Activated CD8-positive, alpha-beta memory T cell treated with anti-CD3 and anti-CD28 coated beads for 4 hours (primary cell): Measurements from ENCODE around the gene ARHGEF4.
"Not testable (repeated sequence)": the region's sequence is repeated elsewhere in the genome, so short reads cannot be mapped to it uniquely, and the experiment has no call there.

ENCODE experiments used
- DNase-seq, 2 donors: peaks; one replicate each; pipeline ENCODE4 v3.0.0-alpha.2; 2020; ENCODE audit warnings: low read depth in 2 of 2

The ARHGEF4 gene

DNA sequence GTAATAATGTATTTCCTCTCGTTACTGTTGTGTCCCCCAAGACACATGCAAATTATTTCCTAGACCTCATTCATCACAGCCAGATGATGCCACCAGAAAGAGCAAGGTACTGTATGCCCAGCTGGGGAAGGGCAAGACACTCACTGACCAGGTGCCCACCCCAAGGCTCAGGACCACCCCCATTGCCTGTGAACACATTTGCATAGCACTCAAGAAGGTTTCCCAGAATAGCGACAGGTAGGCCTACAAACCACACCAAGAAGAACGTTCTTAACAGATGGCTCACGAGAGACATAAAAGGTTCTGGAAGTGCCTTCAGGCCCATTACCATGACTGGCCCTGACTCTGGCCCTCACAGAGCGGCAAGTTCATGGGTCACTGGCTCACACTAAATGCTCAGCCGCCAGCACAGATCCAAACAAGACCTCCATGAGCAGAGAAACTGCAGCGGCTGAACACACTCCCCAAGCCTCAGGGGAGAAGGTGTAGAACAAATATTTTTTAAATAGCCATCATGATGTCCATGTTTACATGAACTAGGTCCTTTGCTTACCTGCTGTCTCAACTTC lies 212.5 kb downstream of the ARHGEF4 start:
- DNase-seq: no peak

DNA sequence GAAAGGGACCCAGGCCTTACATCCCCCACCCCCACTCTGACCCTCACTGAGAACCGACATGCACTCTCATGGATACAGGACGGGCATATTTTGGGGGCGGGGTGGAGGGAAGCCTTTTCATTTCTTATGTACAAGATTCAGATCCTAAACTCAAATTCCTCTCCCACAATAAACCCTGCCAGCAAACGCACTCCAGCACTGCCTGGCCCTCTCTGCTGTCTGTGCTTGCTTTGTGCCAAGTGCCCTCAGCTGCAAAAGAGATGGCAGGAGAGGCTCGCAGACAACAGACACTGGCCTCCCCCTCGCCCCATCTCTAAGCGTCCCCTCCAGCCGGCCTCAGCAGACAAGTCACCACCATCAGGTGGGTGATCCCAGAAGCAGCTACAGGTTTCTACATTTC lies 214.2 kb downstream of the ARHGEF4 start:
- DNase-seq: no peak

DNA sequence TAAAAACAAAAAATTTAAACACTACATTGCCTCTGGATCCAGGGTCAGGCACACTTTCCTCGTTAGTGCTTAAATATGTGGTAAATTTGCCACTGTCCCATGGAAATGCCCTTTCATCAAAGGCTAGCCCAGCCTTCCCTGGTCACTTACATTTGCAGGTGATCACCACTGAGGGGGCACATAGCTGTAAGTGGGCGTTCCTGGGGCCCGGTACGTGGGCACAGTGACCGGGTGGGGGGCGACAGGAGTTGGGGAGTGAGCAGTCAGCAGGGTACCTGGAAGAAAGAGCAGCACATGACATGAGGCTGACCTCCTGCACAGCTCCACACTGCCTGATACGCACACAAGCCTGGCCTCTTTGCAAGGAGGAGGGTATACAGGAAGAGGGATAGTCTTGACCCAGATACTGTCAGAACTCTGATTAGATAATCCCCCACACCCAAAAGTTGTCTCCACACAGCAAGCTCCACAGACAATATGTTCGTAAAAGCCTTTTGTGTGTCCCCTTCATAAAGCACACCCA lies 216.1 kb downstream of the ARHGEF4 start:
- DNase-seq: no peak

DNA sequence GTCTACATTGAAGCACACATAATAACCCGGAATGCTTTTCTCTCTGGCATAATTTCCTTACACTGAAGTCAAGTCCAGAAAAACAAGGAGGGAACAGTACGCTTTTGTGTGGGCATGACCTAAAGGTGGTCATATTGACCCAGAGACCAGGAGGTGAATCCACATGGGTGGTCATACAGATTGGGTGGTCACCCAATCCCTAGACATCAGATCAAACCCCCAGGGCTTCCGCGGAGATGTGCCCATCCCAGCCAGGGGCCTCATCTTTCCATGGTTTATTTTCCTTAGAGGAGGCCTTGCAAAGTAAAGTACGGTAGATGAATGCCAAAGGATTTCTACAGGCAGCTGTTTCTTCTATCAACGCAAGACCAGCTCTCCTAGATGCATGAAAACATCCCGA lies 217.8 kb downstream of the ARHGEF4 start:
- DNase-seq: no peak

DNA sequence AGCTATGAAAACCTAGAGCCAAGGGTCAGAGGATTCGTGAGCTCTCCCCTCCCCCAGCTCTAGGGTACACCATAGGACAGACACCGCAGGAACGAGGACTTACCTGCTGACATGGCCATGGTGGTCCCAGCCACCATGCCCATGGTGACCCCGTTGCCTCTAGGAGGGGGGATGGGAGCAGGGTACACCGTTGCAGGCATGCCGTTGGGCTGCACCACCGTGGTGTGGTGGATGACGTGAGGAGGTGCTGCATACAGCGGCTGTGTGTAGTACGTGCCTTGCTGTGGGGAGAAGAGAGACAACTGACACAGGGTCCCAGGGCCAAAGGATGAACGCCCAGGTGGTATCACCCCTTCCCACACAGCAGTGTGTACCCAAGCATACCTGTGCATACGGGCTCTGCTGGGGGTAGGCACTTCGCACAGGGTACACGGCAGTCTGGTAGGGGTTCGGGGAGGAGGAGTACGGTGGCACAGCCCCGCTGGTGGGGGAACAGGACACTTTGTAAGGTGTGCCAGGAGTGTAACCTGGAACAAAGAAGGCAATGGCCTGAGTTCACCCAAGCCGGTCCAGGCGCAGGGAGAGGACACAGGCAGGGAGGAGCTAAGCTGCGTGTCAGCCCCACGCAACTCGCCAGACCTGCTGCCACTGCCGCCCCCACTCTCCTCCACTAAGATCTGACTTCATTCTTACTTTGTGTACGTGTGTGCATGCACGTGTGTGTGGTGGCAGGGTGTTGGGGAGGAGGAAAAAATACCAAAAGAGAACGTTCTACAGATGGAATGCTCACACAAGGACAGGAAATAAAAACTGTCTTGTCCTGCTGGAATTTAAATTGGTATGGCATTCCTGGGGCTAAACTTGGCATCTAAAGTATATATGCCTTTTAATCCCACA lies 218.7 kb downstream of the ARHGEF4 start:
- no peak for DNase-seq

DNA sequence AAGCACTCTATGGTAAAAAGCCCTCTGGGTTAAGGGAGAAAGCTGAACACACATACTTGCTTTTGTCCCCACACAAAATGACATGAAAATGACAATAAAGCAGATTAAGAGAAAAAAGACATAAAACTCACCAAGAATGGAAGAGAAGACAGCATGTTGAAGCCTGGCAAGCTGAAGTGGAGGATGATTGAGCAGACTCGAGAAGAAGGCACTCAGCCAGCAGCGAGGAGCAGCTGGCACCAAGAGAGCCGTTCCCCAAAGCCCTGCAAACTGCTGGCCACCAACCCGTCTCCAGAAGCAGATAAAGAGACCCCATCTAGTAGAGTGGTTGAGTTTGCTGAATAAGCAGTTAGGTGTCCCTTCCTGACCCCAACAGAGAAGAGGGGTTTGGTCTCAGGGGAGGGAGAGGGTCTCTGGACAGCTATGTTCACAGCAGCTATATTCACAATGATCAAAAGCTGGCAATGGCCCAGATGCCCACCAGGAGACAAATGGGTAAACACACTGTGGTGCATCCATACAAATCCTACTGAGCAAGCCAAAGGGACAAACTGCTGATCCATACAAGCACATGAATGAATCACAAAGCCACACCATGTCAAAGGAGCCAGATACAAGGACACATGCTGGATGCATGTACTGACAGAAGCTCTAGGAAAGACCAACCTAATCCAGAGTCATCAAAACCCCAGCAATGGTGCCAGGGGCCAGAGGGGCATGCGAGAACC lies 219.7 kb downstream of the ARHGEF4 start:
- DNase-seq: no peak

DNA sequence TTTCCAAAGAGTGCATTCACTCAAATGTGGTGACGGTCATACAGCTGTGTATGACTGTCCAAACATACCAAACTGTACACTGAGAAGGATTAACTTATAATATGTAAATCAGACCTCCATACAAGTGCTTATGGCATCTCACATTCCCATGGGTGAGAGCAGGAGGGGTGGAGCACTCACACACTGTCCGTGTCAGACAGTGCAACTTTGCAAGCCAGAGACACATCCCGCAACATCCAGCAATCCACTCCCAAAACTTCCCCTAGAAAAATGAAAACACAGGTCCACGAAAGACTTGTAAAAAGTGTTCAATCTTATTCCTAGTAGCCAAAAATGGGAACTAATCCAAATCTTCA lies 220.2 kb downstream of the ARHGEF4 start:
- DNase-seq: no peak

DNA sequence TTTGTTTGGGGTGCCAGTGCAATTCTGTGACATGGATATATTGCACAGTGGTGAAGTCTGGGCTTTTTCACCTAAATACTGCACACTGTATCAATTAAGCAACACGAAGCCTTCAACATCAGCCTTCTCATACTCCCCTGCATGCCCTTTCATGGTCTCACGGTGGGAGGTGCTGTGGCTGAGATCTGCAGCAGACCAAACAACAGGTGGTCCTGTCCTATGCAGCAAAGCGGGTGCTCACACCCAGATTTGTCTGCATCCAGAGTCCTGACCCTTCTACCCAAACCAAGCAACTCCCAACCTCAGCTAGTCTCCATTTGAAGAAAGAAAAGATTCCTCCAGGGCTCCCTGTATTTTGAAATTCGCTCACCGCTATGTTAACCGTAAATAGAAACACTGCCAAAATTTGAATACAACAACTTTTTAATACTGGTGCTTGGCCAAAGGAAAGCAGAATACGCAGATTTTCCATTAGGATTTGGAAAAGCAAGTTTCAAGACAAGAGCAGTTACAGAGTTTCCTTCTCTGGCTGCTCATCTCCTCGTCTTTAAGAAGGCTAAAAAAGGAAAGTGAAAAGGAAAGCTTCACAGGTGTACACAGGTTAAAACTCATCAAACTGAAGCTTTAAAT lies 221.6 kb downstream of the ARHGEF4 start:
- no peak for DNase-seq

DNA sequence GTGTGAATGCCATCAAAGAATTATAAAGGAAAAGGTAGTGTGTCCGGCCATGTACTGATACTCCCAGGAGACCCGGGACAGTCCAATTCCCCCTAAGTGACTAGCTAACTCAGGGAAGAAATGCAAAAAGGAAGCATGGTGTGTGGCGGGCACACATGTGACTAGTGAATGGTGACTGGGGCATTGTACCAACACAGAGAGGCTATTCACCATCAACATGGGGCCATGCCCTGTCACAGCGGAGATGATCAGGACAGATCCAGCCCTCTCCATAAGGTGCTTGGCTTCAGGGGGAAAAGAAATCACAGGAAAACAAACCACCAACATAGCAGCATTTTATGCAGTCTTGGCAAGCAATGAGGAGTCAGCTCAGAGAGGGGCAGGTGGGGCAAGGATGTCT lies 222.2 kb downstream of the ARHGEF4 start:
- no peak for DNase-seq

DNA sequence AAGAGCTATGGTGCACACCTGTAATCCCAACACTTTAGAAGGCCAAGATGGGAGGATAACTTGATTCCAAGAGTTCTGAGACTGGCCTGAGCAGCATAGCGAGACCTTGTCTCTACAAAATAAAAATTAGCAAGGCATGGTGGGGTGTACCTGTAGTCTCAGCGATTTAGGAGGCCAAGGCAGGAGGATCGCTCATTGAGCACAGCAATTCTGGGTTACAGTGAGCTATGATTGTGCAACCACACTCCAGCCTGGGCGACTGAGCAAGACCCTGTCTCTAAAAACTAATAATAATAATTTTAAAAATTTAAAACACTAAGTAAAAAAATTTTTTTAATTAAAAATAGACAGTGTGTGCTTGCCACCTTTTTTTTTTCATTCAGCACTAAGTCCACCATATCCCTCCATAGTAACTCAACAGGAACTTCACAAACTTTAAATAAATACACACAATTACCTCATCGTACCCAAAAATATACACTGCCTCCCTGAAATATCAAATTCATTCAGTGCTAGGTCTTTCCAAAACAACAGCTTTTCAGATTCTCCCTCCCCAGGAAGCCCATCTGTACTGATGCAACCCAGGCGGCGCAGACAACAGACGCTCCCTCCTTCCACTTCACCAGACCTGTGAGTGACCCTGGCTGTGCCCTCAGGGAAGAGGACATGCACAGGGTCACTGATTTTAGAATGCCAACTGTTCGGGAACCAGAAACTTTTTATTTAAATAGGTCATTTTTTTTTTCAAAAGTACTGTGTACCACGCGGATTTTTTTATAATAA lies 227.0 kb downstream of the ARHGEF4 start:
- no peak for DNase-seq

DNA sequence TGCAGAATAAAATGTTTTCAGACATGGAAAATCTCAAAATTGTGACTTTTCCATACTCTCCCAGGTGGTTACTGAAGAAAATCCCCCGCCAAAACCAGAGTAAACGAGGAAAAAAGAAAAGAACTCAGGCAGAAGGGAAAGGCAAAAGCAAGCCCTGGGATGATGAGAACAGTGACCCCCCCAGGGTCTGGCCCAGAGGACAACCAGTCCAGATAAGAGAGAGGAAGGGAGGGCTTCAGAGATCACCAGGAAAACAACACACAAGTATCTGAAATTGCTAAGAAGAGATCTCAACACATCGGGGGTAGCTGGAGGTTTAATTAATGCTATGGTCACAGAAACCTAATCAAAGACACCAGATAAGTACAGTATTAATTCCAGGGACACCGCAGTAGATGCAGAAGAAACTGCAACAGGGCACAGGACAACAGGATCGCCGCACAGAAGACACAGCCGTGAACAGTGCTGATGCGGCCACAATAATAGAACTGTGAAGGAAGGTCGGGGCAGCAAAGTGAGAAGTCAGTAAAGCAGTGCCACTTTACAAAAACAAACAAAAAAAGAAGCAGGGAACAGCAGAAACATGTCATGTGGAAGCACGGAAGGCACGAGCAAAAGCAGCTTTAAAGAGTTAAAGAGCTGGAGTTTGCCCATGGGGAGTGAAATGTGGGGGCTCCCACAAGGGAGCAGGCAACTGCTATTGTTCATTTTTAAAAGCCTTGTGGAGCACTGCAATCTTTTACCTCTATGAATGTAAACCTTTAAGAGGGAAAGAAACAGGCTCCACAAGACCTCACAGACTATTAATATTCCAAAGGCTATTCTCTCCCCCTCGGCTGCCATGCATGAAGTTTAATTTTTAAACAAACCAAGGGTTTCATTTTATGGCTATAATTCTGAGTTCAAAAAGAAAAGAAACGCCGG lies 228.1 kb downstream of the ARHGEF4 start:
- no peak for DNase-seq

DNA sequence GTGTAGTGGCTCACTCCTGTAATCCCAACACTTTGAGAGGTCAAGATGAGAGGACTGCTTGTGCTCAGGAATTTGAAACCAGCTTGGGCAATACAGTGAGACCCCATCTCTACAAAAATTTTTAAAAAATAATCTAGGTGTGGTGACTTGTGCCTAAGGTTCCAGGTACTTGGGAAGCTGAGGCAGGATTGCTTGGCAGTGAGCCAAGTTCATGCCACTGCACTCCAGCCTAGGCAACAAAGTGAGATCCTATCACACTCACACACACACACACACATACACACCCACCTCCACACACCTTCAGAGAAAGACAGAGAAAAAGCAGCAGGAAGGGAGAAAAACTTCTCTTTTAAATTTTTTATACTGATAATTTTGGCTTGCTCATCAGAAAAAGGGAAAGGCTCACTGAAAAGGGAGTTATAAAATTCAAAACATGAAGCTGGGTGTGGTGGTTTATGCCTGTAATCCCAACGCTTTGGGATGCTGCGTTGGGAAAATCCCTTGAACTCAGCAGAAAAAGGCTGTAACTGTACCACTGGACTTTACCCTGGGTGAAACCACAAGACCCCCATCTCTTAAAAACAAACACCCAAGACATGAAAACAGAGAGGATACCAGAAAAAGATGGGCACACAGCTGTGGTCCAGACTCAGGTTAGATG lies 230.9 kb downstream of the ARHGEF4 start:
- DNase-seq: no peak

DNA sequence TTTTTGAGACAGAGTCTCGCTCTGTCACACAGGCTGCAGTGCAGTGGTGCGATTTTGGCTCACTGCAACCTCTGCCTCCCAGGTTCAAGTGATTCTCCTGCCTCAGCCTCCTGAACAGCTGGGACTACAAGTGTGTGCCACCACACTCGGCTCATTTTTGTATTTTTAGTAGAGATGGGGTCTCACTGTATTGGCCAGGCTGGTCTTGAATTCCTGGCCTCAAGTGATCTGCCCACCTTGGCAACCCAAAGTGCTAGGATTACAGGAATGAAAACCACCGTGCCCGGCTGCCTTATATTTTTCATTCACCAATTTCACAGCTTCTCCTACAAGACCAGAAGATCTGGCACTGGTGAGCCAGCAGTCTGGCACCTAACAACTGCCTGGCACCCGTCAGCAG lies 231.5 kb downstream of the ARHGEF4 start:
- not testable (repeated sequence) for DNase-seq

DNA sequence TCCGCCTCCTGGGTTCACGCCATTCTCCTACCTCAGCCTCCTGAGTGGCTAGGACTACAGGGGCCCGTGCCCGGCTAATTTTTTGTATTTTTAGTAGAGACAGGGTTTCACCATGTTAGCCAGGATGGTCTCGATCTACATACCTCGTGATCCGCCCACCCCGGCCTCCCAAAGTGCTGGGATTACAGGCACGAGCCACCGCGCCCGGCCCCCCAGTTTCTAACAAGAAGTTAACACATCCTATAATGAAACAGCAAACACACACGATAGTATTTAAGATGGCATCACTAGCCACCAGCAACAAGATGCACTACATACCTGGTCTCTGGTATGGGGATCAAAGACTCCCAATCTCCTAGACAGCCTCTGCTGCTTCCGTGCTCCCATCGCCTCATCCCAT lies 238.9 kb downstream of the ARHGEF4 start:
- not testable (repeated sequence) for DNase-seq

DNA sequence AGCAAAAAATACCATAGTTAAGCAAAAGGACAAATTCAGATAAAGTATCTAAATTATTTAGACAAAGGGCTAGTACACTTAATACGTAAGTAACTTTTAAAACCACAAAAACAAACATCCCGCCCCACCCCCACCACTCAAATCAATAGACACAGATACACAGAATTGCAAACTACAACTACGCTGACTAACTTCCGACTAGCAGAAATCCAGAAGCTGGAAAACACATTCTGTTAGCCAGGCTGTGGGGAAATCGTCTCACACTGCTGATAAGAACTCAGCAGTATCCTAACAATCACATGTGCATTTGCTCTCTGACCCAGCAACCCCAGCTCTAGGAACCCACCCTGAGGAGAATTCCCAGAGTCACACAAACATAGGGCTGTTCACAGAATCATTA lies 240.0 kb downstream of the ARHGEF4 start:
- no peak for DNase-seq

DNA sequence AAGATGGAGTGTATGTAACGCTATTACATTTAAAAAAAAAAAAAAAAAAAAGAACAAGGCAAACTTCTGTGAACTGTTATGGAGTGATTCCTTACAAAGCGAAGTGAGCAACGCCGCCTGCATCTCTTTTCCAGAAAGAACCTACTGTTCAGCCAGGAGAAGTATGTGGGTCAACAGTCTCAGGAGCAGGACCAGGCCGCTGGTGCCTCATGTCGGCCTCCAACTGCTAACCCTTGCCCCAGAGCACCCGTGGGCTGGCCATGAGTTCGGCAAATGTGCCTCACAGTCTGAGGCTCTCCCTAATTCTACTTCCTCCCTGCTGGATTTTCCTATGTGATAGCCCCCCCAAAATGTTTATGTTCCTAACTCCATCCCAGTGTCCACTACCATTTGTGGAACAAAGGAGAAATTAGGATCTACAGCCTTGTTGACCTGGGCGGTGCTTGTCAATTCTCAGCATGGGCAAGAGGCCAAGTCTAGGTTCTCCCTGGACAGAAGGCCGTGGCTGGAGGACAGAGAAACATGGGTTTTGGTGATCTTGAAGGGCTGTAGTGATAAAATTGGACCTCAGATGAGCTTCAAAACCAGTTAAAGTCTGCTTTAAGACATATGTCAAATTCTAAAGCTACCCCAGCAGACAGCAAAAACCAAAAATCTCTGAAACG lies 240.6 kb downstream of the ARHGEF4 start:
- no peak for DNase-seq

DNA sequence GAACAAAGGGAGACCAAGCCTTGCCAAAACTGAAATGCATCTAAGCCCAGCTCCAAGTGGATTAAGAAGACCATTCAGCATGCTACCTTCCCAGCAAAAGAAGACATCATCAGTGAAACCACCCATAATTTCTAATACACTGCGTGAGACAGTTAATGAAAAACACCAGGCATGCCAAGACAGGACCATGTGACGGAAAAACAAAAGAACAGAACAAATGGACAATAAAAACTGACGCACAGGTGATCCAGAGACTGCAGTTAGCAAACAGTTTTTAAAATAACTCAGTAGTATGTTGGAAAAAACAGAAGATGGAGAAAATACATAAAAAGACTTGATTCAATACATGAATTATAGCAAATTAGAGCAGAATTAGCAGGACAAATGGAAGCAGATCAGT lies 241.3 kb downstream of the ARHGEF4 start:
- no peak for DNase-seq

DNA sequence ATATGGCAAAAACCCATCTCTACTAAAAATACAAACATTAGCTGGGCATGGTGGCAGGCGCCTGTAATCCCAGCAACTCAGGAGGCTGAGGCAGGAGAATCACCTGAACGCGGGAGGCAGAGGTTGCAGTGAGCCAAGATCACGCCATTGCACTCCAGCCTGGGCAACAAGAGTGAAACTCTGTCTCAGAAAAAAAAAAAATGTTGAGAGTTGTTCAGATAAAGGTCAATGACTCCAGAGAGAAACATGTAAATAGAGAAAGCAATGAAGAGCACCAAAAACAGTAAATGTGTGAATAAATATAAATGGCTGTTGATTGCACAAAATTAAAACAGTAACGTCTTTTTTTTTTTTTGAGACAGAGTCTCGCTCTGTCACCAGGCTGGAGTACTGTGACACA lies 243.2 kb downstream of the ARHGEF4 start:
- not testable (repeated sequence) for DNase-seq

DNA sequence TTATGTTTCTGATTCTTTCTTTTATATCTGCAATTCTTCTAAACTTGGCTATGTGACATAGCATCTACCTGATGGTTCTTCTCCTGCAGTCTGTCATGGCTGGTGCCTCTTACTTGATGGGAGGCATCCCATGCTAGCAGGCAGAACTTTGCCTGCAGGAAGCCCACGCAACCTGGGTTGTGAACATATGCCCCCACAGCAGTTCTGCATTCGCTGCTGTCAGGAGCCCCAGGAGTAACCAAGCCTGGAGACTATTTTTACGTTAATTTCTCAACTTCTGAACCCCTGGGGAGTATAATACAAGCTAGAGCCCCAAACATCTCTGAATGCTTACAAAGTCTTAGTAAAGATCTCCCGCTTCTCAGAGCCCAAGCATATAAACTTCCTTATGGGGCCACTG lies 244.5 kb downstream of the ARHGEF4 start:
- DNase-seq: no peak
